ENCODE measurements around the gene LIPM. TPM values are rescaled to one million over a fixed set of nuclear protein-coding genes. Genes with fewer than 3 reads are reported as not detected.

The LIPM gene
- total RNA-seq, 4 donors from 2014 or later: not detected

- H3K4me1 ChIP-seq: no peaks in the 10 kb centered on the region
- no peak for ATAC-seq
- no peak for TF ChIP-seq CTCF (IDR thresholded peaks at IDR 0.05 in 4 of 5, conservative IDR thresholded peaks at IDR 0.05 in 1 of 5)
- no peak for TF ChIP-seq POLR2A (IDR thresholded peaks at IDR 0.05)
- no peak overlapping the region for H3K27ac ChIP-seq
- H3K36me3 ChIP-seq: no peaks in the 10 kb centered on the region
- H3K27me3 ChIP-seq: no peaks in the 10 kb centered on the region
- DNase-seq: no peak
- no peaks in the 10 kb centered on the region for H3K9me3 ChIP-seq
- no peak overlapping the region for H3K4me3 ChIP-seq
- intact Hi-C loops (cut with DNase I; ENCODE audit: low total_unique reads) (no loop called here), in situ Hi-C loops (cut with MboI; ENCODE audit: low sequenced_read_pairs in 4 of 4) (loop anchor here in 1 of 4 donors (25.0 kb wide), 1 partner anchor 226 kb away; the partner anchor contains the start of genes LIPJ and RNLS)
Measured at GRCh38 chr10:88813200-88813599, 10.7 kb downstream of the LIPM start.

GRCh38 chr10:88819290-88819689 is 16.8 kb downstream of the LIPM start:
- H3K4me3 ChIP-seq: no peak overlapping the region
- H3K27ac ChIP-seq: no peak overlapping the region
- H3K4me1 ChIP-seq: no peaks in the 10 kb centered on the region
- ATAC-seq: no peak
- H3K9me3 ChIP-seq: no peaks in the 10 kb centered on the region
- intact Hi-C loops (cut with DNase I; ENCODE audit: low total_unique reads): no loop called here
- in situ Hi-C loops (cut with MboI; ENCODE audit: low sequenced_read_pairs in 4 of 4): loop anchor here in 1 of 4 donors (25.0 kb wide), 1 partner anchor 232 kb away; the partner anchor contains the start of genes LIPJ and RNLS
- no peak for TF ChIP-seq POLR2A (IDR thresholded peaks at IDR 0.05)
- TF ChIP-seq CTCF (IDR thresholded peaks at IDR 0.05 in 4 of 5, conservative IDR thresholded peaks at IDR 0.05 in 1 of 5): no peak
- H3K27me3 ChIP-seq: no peaks in the 10 kb centered on the region
- DNase-seq: no peak
- H3K36me3 ChIP-seq: no peaks in the 10 kb centered on the region

GRCh38 chr10:88820748-88821401 is 18.3 kb downstream of the LIPM start:
- in situ Hi-C loops (cut with MboI; ENCODE audit: low sequenced_read_pairs in 4 of 4) (loop anchor here in 1 of 4 donors (25.0 kb wide), 1 partner anchor 234 kb away; the partner anchor contains the start of genes LIPJ and RNLS), intact Hi-C loops (cut with DNase I; ENCODE audit: low total_unique reads) (no loop called here)
- no peaks in the 10 kb centered on the region for H3K4me1 ChIP-seq
- H3K27ac ChIP-seq: no peak overlapping the region
- TF ChIP-seq POLR2A (IDR thresholded peaks at IDR 0.05) (no peak), CTCF (IDR thresholded peaks at IDR 0.05 in 4 of 5, conservative IDR thresholded peaks at IDR 0.05 in 1 of 5) (no peak)
- H3K4me3 ChIP-seq: no peak overlapping the region
- DNase-seq (no peak), ATAC-seq (no peak)
- H3K27me3 ChIP-seq: no peaks in the 10 kb centered on the region
- H3K9me3 ChIP-seq: no peaks in the 10 kb centered on the region
- H3K36me3 ChIP-seq: no peaks in the 10 kb centered on the region

GRCh38 chr10:88826388-88826787 is 23.9 kb downstream of the LIPM start:
- in situ Hi-C loops (cut with MboI; ENCODE audit: low sequenced_read_pairs in 4 of 4): loop anchor here in 2 of 4 donors (25.0 kb wide), 1 partner anchor 386 kb away; the partner anchor contains the start of gene CH25H (in 2 of the 2)
- Histone ChIP-seq H3K4me1 (no peaks in the 10 kb centered on the region), H3K9me3 (no peaks in the 10 kb centered on the region), H3K27ac (no peak overlapping the region), H3K36me3 (no peaks in the 10 kb centered on the region), H3K4me3 (no peak overlapping the region), H3K27me3 (no peaks in the 10 kb centered on the region)
- intact Hi-C loops (cut with DNase I; ENCODE audit: low total_unique reads): no loop called here
- TF ChIP-seq CTCF (IDR thresholded peaks at IDR 0.05 in 4 of 5, conservative IDR thresholded peaks at IDR 0.05 in 1 of 5): no peak
- no peak for TF ChIP-seq POLR2A (IDR thresholded peaks at IDR 0.05)
- DNase-seq (no peak), ATAC-seq (no peak)

Data from gastrocnemius medialis (tissue), 4 donors.